Ovary (tissue), 3 donors: ENCODE results near the gene PLOD1.

Experiments used
- POLR2A ChIP-seq: fragments of 450-650 bp; IDR thresholded peaks from one replicate; pipeline ENCODE4 v1.6.1; 2017; ENCODE audit warnings: antibody characterized with exemption, mild to moderate bottlenecking, moderate library complexity
- TF ChIP-seq, protein P1 (sequence below), 3 donors: fragments of 450-650 bp in 2 of 3; fragments of 200-600 bp in 1 of 3; IDR thresholded peaks; one replicate each; pipeline versions ENCODE4 v1.5.1 to v1.8.0; 2016 to 2022; ENCODE audit warnings: antibody characterized with exemption in 3 of 3, mild to moderate bottlenecking in 1 of 3
- donor health status: DM: no; HTN: no; CAD: no.

- TF ChIP-seq POLR2A, result no peak
- TF ChIP-seq, protein P1, sequence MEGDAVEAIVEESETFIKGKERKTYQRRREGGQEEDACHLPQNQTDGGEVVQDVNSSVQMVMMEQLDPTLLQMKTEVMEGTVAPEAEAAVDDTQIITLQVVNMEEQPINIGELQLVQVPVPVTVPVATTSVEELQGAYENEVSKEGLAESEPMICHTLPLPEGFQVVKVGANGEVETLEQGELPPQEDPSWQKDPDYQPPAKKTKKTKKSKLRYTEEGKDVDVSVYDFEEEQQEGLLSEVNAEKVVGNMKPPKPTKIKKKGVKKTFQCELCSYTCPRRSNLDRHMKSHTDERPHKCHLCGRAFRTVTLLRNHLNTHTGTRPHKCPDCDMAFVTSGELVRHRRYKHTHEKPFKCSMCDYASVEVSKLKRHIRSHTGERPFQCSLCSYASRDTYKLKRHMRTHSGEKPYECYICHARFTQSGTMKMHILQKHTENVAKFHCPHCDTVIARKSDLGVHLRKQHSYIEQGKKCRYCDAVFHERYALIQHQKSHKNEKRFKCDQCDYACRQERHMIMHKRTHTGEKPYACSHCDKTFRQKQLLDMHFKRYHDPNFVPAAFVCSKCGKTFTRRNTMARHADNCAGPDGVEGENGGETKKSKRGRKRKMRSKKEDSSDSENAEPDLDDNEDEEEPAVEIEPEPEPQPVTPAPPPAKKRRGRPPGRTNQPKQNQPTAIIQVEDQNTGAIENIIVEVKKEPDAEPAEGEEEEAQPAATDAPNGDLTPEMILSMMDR (IDR thresholded peaks at IDR 0.05), result no peak
These were observed 17.4 kb downstream of the PLOD1 start for GRCh38 chr1:11951901-11952300.
